Colonic mucosa (tissue), 4 donors: Measurements from ENCODE around the gene NCKAP5. TPM values are rescaled to one million over a fixed set of nuclear protein-coding genes. Genes with fewer than 3 reads are reported as not detected.

Experiments used
- DNase-seq: peaks from one replicate; pipeline ENCODE4 v3.0.0-alpha.2; 2020
- H3K27ac ChIP-seq: fragments of 200-600 bp; one replicate; pipeline ENCODE4 v1.8.0; 2021
- H3K27me3 ChIP-seq: fragments of 200-600 bp; one replicate; pipeline ENCODE4 v1.8.0; 2021
- H3K36me3 ChIP-seq: fragments of 200-600 bp; one replicate; pipeline ENCODE4 v1.8.0; 2021
- H3K4me1 ChIP-seq: fragments of 200-600 bp; one replicate; pipeline ENCODE4 v1.8.0; 2021; ENCODE audit warnings: mild to moderate bottlenecking
- H3K4me3 ChIP-seq: fragments of 200-600 bp; one replicate; pipeline ENCODE4 v1.8.0; 2021
- H3K9ac ChIP-seq, 2 donors: one replicate each; pipeline ENCODE4 v1.7.0; 2013; ENCODE audit warnings: control low read depth in 2 of 2, low read depth in 2 of 2, low read length in 2 of 2
- H3K9me3 ChIP-seq: fragments of 200-600 bp; one replicate; pipeline ENCODE4 v1.8.0; 2021
- intact Hi-C: fragments of 100-400 bp; cut with DNase I; formaldehyde crosslinking; loops from one replicate; pipeline ENCODE4 v1.14.1; 2022
- total RNA-seq, 2 donors: library from RNA; stranded (reverse); fragmentation: NEBNext Ultra II Directional in 1 of 2; extraction: Animal tissue kit (Norgen Biotek cat#: 25700) in 1 of 2; gene quantifications; one replicate each; pipeline ENCODE4 v1.2.1, GENCODE V29; 2021
- TF ChIP-seq, protein P1 (sequence below): fragments of 200-600 bp; IDR thresholded peaks from one replicate; pipeline ENCODE4 v1.8.0; 2022; ENCODE audit warnings: antibody characterized with exemption, mild to moderate bottlenecking
- donor health status: healthy.
- donor health status: DM: no; HTN: no; CAD: no.
- donor health status: DM: no; HTN: no; CAD: no.

The NCKAP5 gene
- total RNA-seq, 2 donors from 2014 or later = 2.9 to 3.7 TPM

GRCh38 chr2:133040170-133040569 is 528.1 kb downstream of the NCKAP5 start:
- Histone ChIP-seq H3K4me1 (no peaks in the 10 kb centered on the region), H3K27ac (no peak overlapping the region), H3K9me3 (no peaks in the 10 kb centered on the region), H3K9ac (no peak overlapping the region), H3K36me3 (no peaks in the 10 kb centered on the region), H3K4me3 (no peak overlapping the region), H3K27me3 (no peaks in the 10 kb centered on the region)
- intact Hi-C loops = no loop called here
- DNase-seq = no peak
- TF ChIP-seq, protein P1, sequence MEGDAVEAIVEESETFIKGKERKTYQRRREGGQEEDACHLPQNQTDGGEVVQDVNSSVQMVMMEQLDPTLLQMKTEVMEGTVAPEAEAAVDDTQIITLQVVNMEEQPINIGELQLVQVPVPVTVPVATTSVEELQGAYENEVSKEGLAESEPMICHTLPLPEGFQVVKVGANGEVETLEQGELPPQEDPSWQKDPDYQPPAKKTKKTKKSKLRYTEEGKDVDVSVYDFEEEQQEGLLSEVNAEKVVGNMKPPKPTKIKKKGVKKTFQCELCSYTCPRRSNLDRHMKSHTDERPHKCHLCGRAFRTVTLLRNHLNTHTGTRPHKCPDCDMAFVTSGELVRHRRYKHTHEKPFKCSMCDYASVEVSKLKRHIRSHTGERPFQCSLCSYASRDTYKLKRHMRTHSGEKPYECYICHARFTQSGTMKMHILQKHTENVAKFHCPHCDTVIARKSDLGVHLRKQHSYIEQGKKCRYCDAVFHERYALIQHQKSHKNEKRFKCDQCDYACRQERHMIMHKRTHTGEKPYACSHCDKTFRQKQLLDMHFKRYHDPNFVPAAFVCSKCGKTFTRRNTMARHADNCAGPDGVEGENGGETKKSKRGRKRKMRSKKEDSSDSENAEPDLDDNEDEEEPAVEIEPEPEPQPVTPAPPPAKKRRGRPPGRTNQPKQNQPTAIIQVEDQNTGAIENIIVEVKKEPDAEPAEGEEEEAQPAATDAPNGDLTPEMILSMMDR = no peak

DNA sequence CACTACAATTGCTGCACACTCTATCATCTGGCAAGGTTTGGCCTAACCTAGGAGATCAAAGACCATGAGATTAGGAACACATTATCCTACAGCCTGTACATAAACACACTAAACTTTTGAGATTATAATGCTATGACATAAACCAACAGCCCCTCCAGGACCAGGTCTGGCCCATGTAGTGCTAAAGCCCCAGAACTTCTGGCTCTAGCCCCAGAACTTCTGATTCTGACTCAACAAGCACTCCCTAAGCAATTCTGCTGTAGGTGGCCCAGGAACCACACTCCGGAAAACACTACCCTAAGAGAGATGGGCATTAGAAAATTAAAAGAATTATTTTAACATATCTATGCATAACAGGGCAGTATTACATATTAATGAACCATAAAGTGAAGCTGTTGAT is 528.7 kb downstream of the NCKAP5 start:
- no peaks in the 10 kb centered on the region for H3K27me3 ChIP-seq
- no peak for DNase-seq
- H3K27ac ChIP-seq = no peak overlapping the region
- TF ChIP-seq, protein P1 = no peak
- H3K4me3 ChIP-seq = no peak overlapping the region
- H3K9me3 ChIP-seq = no peaks in the 10 kb centered on the region
- no peaks in the 10 kb centered on the region for H3K36me3 ChIP-seq
- no peak overlapping the region for H3K9ac ChIP-seq
- intact Hi-C loops = no loop called here
- no peaks in the 10 kb centered on the region for H3K4me1 ChIP-seq

DNA sequence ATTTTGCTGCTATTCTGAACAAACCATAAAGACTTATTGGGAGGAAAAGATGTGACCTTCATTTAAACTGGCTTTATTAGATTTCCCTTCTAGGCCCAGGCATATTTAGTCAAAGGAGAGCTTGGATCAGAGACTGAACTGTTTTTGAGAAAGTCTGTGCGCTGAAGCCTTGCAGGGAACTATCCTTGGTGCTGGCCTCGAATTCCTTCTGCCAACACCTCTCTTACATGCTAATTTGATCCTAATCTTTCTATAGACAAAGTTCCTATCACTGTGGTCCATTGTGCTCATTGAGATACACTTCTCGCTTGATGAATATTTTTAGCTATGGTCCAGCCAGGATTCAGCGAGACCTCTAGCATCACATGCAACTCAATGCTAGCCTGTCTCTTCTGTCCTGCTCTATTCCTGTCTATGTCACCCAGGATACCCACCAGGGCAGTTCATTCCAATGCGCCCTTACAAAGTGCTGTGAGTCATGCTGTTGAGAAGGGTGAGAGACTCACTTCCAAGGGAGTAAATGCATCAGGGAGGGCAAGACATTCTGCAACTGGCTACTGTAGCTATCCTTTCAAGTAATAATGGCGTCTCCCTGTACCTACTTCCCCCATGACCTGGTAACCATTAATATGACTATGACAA is 541.6 kb downstream of the NCKAP5 start:
- no peak for DNase-seq
- no peaks in the 10 kb centered on the region for H3K36me3 ChIP-seq
- no peaks in the 10 kb centered on the region for H3K27me3 ChIP-seq
- H3K27ac ChIP-seq = no peak overlapping the region
- H3K9me3 ChIP-seq = no peaks in the 10 kb centered on the region
- H3K9ac ChIP-seq = no peak overlapping the region
- no peaks in the 10 kb centered on the region for H3K4me1 ChIP-seq
- H3K4me3 ChIP-seq = no peak overlapping the region
- intact Hi-C loops = no loop called here
- TF ChIP-seq, protein P1 = no peak

GRCh38 chr2:133025004-133025403 is 543.3 kb downstream of the NCKAP5 start:
- H3K9ac ChIP-seq = no peak overlapping the region
- no peak overlapping the region for H3K4me3 ChIP-seq
- H3K27me3 ChIP-seq = no peaks in the 10 kb centered on the region
- TF ChIP-seq, protein P1 = no peak
- no peaks in the 10 kb centered on the region for H3K4me1 ChIP-seq
- DNase-seq = no peak
- no peaks in the 10 kb centered on the region for H3K9me3 ChIP-seq
- no peaks in the 10 kb centered on the region for H3K36me3 ChIP-seq
- intact Hi-C loops = no loop called here
- H3K27ac ChIP-seq = no peak overlapping the region

GRCh38 chr2:133012847-133013734 is 555.2 kb downstream of the NCKAP5 start:
- H3K27me3 ChIP-seq = no peaks in the 10 kb centered on the region
- no peaks in the 10 kb centered on the region for H3K4me1 ChIP-seq
- intact Hi-C loops = no loop called here
- H3K27ac ChIP-seq = no peak overlapping the region
- no peak overlapping the region for H3K4me3 ChIP-seq
- no peak for DNase-seq
- H3K36me3 ChIP-seq = no peaks in the 10 kb centered on the region
- TF ChIP-seq, protein P1 = no peak
- H3K9me3 ChIP-seq = no peaks in the 10 kb centered on the region
- no peak overlapping the region for H3K9ac ChIP-seq
